PC-9 (cell line): ENCODE results near the gene BLM. TPM values are rescaled to one million over a fixed set of nuclear protein-coding genes. Genes with fewer than 3 reads are reported as not detected.

Experiments
- BruUV-seq: library from RNA; stranded (reverse); fragments of 400-500 nt; replicated peaks from 2 replicates; lab custom pipeline; 2021; lab: Mats Ljungman, UMichigan
- CTCF ChIA-PET: fragments of 300-600 bp; sonication (Branson Sonifier 250); formaldehyde crosslinking; loops from one replicate; lab custom pipeline; 2022; ENCODE audit warnings: antibody characterized with exemption; lab: Charles Lee
- POLR2A ChIA-PET: fragments of 300-600 bp; sonication (Branson Sonifier 250); formaldehyde crosslinking; loops from one replicate; lab custom pipeline; 2022; ENCODE audit warnings: antibody characterized with exemption; ENCODE audit not compliant: unreplicated experiment; lab: Charles Lee
- DNase-seq, 2 experiments: peaks; one replicate each; pipeline versions ENCODE4 v3.0.0 to v3.0.0-alpha.2; 2015 to 2022; ENCODE audit warnings: mixed read lengths in 1 of 2
- H2AFZ ChIP-seq: fragments of 200-600 bp; sonication (generic); 2 replicates; pipeline ENCODE4 v1.8.1; 2017; ENCODE audit warnings: antibody characterized with exemption
- H3F3A ChIP-seq: fragments of 200-600 bp; sonication (generic); 2 replicates; pipeline ENCODE4 v1.8.1; 2017; ENCODE audit warnings: antibody characterized with exemption, mild to moderate bottlenecking, low read depth; ENCODE audit not compliant: insufficient read depth
- H3K27ac ChIP-seq: fragments of 200-600 bp; sonication (generic); 2 replicates; pipeline ENCODE4 v1.6.1; 2016; ENCODE audit warnings: mixed run types
- H3K27me3 ChIP-seq: fragments of 200-600 bp; sonication (generic); 2 replicates; pipeline ENCODE4 v1.6.1; 2016; ENCODE audit warnings: low read depth, mixed run types; ENCODE audit not compliant: insufficient read depth
- H3K36me3 ChIP-seq: fragments of 200-600 bp; sonication (generic); 2 replicates; pipeline ENCODE4 v1.6.1; 2016; ENCODE audit warnings: low read depth, mixed run types
- H3K4me1 ChIP-seq: fragments of 200-600 bp; sonication (generic); replicated peaks from 2 replicates; pipeline ENCODE4 v1.6.1; 2016; ENCODE audit warnings: mixed run types; ENCODE audit not compliant: insufficient read depth
- H3K4me2 ChIP-seq: fragments of 200-600 bp; sonication (generic); 2 replicates; pipeline ENCODE4 v1.6.1; 2017; ENCODE audit warnings: mixed run types
- H3K4me3 ChIP-seq: fragments of 200-600 bp; sonication (generic); 2 replicates; pipeline ENCODE4 v1.6.1; 2016; ENCODE audit warnings: mixed run types
- H3K79me2 ChIP-seq: fragments of 200-600 bp; sonication (generic); 2 replicates; pipeline ENCODE4 v1.6.1; 2017; ENCODE audit warnings: low read depth, mixed run types
- H3K9me2 ChIP-seq: fragments of 200-600 bp; sonication (generic); 2 replicates; pipeline ENCODE4 v1.8.1; 2017; ENCODE audit warnings: mild to moderate bottlenecking; ENCODE audit not compliant: insufficient read depth
- H3K9me3 ChIP-seq: fragments of 200-600 bp; sonication (generic); 2 replicates; pipeline ENCODE4 v1.8.1; 2016; ENCODE audit warnings: low read depth; ENCODE audit not compliant: insufficient read depth
- H4K20me1 ChIP-seq: fragments of 200-600 bp; sonication (generic); 2 replicates; pipeline ENCODE4 v1.8.1; 2017; ENCODE audit not compliant: insufficient read depth
- CTCF ChIP-seq: fragments of 200-600 bp; sonication (generic); conservative IDR thresholded peaks from 2 replicates; pipeline ENCODE4 v1.6.1; 2017; ENCODE audit warnings: mixed run types, antibody characterized with exemption, mild to moderate bottlenecking, moderate library complexity
- EZH2 ChIP-seq: fragments of 200-600 bp; sonication (generic); IDR thresholded peaks from 2 replicates; pipeline ENCODE4 v1.8.0; 2017; ENCODE audit warnings: antibody characterized with exemption, low read depth
- intact Hi-C: fragments of 100-400 bp; cut with micrococcal nuclease; formaldehyde crosslinking; loops from one replicate; pipeline ENCODE4 v1.10.0; 2022; ENCODE audit not compliant: unreplicated experiment
- total RNA-seq: library from RNA; stranded (reverse); gene quantifications from 2 replicates; pipeline ENCODE4 v1.2.3, GENCODE V29; 2021

Gene BLM
- total RNA-seq, 1 experiment from 2014 or later: 19.1 TPM

GRCh38 chr15:90814191-90814821, 97.2 kb downstream of the BLM start:
- Histone ChIP-seq H3K79me2 (no peaks in the 10 kb centered on the region), H3K27ac (no peak overlapping the region), H3K4me1 (no peaks in the 10 kb centered on the region), H4K20me1 (no peaks in the 10 kb centered on the region), H3K9me3 (no peaks in the 10 kb centered on the region), H2AFZ (no peak overlapping the region), H3F3A (no peaks in the 10 kb centered on the region), H3K4me2 (no peak overlapping the region), H3K9me2 (no peaks in the 10 kb centered on the region), H3K27me3 (no peaks in the 10 kb centered on the region), H3K4me3 (no peak overlapping the region), H3K36me3 (0 out of 2 replicates have a peak, but pooled peaks cover 3% of the 10 kb centered on the region)
- ChIA-PET CTCF (no interaction called here), POLR2A (no interaction called here)
- no peak for DNase-seq
- no peak for TF ChIP-seq CTCF
- TF ChIP-seq EZH2: no peak
- no TSS peak for BruUV-seq
- intact Hi-C loops: no loop called here

GRCh38 chr15:90816401-90817116, 99.4 kb downstream of the BLM start:
- no peaks in the 10 kb centered on the region for H3K9me3 ChIP-seq
- H3K36me3 ChIP-seq: no peaks in the 10 kb centered on the region
- no peaks in the 10 kb centered on the region for H3K27me3 ChIP-seq
- H4K20me1 ChIP-seq: no peaks in the 10 kb centered on the region
- H2AFZ ChIP-seq: no peak overlapping the region
- H3K27ac ChIP-seq: no peak overlapping the region
- H3F3A ChIP-seq: no peaks in the 10 kb centered on the region
- H3K4me3 ChIP-seq: no peak overlapping the region
- no peak for DNase-seq
- H3K9me2 ChIP-seq: no peaks in the 10 kb centered on the region
- no peaks in the 10 kb centered on the region for H3K4me1 ChIP-seq
- no peak overlapping the region for H3K4me2 ChIP-seq
- no peak for TF ChIP-seq EZH2
- no peak for TF ChIP-seq CTCF
- no TSS peak for BruUV-seq
- no peaks in the 10 kb centered on the region for H3K79me2 ChIP-seq
- ChIA-PET CTCF (no interaction called here), POLR2A (no interaction called here)
- intact Hi-C loops: no loop called here

GRCh38 chr15:90817117-90818057, 100.2 kb downstream of the BLM start:
- Histone ChIP-seq H3K9me2 (no peaks in the 10 kb centered on the region), H3K9me3 (no peaks in the 10 kb centered on the region), H4K20me1 (no peaks in the 10 kb centered on the region), H3K36me3 (no peaks in the 10 kb centered on the region), H3K4me2 (no peak overlapping the region), H3K4me3 (no peak overlapping the region), H3K4me1 (no peaks in the 10 kb centered on the region), H3K27ac (no peak overlapping the region), H3K79me2 (no peaks in the 10 kb centered on the region), H2AFZ (no peak overlapping the region), H3F3A (no peaks in the 10 kb centered on the region), H3K27me3 (no peaks in the 10 kb centered on the region)
- POLR2A ChIA-PET: no interaction called here
- no peak for DNase-seq
- CTCF ChIA-PET: interaction anchor here (0.7 kb wide), 1 partner anchor 68 kb away, joined by 3 read pairs; no protein-coding TSS in a partner anchor
- TF ChIP-seq EZH2: no peak
- TF ChIP-seq CTCF: no peak
- intact Hi-C loops: no loop called here
- no TSS peak for BruUV-seq
